ENCODE data around the gene KRT13. TPM values are rescaled to one million over a fixed set of nuclear protein-coding genes. Genes with fewer than 3 reads are reported as not detected.

KRT13 gene
- total RNA-seq, 2 donors from 2014 or later: not detected

DNA sequence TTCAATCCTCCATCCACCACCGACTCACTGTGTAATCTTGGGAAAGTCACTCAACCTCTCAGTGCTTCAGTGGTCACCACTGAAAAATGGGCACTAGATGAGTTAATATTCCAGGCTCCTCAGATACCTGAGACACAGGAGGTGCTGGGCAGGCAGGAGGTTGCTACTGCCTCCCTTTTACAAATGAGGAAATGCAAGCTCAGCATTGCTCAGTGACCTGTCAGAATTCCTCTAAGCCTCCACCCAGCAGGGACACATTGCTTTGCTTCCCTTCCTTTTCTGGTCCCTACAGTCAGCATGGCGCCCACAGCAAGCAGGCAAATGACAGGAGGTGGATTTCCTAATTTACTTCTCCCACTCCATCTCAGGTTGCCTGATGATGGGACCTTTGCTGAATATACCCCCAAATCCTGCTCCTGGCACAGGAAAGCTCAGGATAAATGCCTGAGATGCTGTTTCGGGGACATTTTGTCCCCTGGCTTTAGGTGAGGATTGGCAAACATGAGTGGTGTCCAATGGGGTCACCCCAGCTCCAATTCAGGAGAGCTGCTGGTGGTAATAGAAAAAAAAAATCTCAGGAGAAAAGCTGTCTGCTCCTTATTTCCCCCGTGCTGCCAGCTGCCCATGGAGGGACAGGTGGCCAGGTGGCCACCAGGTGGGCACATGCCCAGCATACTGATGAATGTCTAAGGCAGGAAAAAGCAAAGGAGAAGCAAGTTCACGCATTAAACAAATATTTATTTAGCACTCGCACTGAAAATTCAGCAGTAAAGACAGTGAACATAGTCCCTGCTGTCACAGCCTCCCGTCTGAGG, 5.0 kb upstream of the KRT13 start:
- H3K27ac ChIP-seq: no peak overlapping the region
- no peak for TF ChIP-seq POLR2A (IDR thresholded peaks at IDR 0.05)
- TF ChIP-seq, protein P1, sequence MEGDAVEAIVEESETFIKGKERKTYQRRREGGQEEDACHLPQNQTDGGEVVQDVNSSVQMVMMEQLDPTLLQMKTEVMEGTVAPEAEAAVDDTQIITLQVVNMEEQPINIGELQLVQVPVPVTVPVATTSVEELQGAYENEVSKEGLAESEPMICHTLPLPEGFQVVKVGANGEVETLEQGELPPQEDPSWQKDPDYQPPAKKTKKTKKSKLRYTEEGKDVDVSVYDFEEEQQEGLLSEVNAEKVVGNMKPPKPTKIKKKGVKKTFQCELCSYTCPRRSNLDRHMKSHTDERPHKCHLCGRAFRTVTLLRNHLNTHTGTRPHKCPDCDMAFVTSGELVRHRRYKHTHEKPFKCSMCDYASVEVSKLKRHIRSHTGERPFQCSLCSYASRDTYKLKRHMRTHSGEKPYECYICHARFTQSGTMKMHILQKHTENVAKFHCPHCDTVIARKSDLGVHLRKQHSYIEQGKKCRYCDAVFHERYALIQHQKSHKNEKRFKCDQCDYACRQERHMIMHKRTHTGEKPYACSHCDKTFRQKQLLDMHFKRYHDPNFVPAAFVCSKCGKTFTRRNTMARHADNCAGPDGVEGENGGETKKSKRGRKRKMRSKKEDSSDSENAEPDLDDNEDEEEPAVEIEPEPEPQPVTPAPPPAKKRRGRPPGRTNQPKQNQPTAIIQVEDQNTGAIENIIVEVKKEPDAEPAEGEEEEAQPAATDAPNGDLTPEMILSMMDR (IDR thresholded peaks at IDR 0.05): no peak
- H3K36me3 ChIP-seq (replicated peaks in 1 of 2; ENCODE audit: insufficient read depth in 1 of 2, low read depth in 2 of 2): no peaks in the 10 kb centered on the region
- WGBS, 2 donors: 53 to 56% methylated on average over 7 of the region's 7 CpGs
- H3K9me3 ChIP-seq: no peaks in the 10 kb centered on the region
- no peak for DNase-seq
- H3K4me1 ChIP-seq: no peaks in the 10 kb centered on the region
- no peak overlapping the region for H3K4me3 ChIP-seq
- no peak for ATAC-seq
- H3K27me3 ChIP-seq: no peaks in the 10 kb centered on the region
- intact Hi-C loops (cut with DNase I): no loop called here

DNA sequence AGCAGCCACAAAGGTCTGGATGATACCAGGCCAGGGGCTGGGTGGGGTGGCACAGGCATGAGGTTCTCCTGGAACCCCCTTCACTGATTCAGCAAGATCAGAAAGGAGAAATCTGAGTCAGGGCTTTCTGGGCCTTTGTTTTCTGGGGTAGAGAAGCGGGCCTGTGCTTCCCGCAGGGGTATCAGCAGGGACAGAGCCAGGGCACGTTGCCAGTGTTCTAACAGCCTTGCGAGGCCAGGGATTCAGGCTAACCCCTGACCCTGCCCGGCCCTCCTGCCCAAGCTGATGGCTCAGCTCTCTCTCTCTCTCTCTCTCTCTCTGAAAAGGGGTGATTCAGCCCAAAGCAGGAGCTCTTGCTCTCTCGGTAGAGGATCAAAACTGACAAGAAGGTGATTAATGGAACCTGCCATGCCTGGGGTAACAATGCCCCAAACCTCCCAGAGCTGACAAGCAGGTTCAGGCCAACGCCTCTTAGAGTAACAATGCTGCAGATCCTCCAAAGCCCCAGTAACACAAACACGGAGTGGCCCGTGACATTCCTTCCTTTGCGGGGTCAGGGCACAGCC, 2.0 kb upstream of the KRT13 start:
- TF ChIP-seq POLR2A (IDR thresholded peaks at IDR 0.05): no peak
- TF ChIP-seq, protein P1 (IDR thresholded peaks at IDR 0.05): no peak
- H3K36me3 ChIP-seq (replicated peaks in 1 of 2; ENCODE audit: insufficient read depth in 1 of 2, low read depth in 2 of 2): no peaks in the 10 kb centered on the region
- no peaks in the 10 kb centered on the region for H3K27me3 ChIP-seq
- no peaks in the 10 kb centered on the region for H3K4me1 ChIP-seq
- no peak for ATAC-seq
- H3K27ac ChIP-seq: no peak overlapping the region
- no peak overlapping the region for H3K4me3 ChIP-seq
- no peaks in the 10 kb centered on the region for H3K9me3 ChIP-seq
- DNase-seq: no peak
- intact Hi-C loops (cut with DNase I): no loop called here
- WGBS, 2 donors: 27 to 45% methylated on average over 6 to 10 of the region's 10 CpGs

DNA sequence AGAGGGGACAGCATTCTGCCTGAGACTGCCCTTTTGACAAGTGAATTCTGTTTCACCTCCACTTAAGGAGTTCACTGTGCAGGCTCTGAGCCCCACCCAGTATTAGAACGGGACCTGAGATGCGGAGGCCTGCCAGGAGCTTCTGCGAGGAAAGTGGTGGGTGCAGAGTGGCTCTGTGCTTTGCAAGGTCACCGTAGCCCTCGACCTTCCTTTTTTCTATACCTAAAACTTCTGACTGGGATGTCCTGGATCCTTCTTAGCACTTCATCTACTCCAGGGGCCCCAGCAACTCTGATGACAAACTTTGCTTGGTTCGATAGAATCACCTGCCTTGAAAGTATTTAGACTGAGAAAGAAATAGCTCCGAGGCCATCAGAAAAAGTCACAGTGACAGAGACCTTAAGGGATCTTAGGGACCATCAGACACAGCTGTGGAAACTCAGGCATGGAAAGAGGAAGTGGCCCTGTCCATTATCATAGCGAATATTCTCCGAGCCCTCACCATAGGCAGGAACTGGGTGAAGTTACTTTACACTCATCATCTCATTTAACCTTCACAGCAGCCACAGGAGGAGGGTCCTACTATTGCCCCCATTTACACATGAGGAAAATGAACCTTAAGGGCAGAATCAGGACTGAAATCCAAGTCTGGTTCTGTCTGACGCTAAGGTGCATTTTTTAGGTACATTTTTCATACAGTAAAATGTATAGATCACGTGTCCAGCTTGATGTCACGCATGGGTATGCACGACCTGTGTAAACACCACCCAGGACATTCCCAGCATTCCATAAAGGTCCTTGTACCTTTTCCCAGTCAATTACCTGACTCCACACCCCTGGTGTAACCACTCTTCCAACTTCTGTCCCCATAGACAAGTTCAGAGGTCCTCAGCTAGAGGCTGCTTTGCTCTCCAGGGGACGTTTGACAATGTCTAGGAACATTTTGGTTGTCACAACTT, 676 bp upstream of the KRT13 start:
- Histone ChIP-seq H3K4me3 (no peak overlapping the region), H3K27ac (no peak overlapping the region), H3K4me1 (no peaks in the 10 kb centered on the region), H3K36me3 (replicated peaks in 1 of 2; ENCODE audit: insufficient read depth in 1 of 2, low read depth in 2 of 2) (no peaks in the 10 kb centered on the region), H3K27me3 (no peaks in the 10 kb centered on the region), H3K9me3 (no peaks in the 10 kb centered on the region)
- ATAC-seq: no peak
- TF ChIP-seq, protein P1 (IDR thresholded peaks at IDR 0.05): no peak
- no peak for TF ChIP-seq POLR2A (IDR thresholded peaks at IDR 0.05)
- 57 to 60% methylated on average over 14 of the region's 14 CpGs for WGBS, 2 donors
- DNase-seq: no peak
- intact Hi-C loops (cut with DNase I): no loop called here

DNA sequence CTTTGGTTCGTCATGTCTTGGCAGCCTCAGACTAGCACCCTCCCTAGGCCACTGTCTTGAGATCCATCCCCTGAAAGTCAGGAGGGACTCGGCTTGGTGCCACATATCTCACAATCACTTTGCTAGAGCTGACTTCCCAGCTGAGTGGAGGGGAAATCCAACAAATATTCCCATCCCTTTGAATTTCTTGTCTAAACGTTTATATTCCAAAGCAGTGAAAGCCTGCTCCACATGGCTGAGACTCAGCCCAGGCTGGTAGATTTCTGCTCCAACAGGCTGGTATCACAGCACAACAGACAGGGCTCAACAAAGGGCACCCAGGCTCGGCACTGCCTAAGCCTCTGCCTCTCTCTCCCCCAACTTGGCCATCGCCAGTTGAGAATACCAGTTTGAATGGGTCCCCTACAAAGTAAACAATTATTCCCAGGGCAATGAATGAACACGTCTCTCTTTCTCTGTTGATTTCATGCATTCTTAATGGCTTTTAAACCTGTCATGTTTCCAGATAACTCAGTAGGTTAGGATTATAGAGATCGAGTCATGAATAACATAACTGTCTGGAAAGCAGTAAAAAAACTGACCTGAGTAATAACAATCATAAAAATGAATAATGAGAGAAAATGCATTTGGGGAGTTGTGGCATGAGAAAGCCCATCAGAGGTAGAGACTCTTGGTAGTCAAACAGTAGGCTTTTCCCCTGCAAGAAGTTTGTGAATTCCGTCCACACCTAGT, 1.0 kb downstream of the KRT13 start:
- H3K27ac ChIP-seq: no peak overlapping the region
- no peaks in the 10 kb centered on the region for H3K36me3 ChIP-seq (replicated peaks in 1 of 2; ENCODE audit: insufficient read depth in 1 of 2, low read depth in 2 of 2)
- no peaks in the 10 kb centered on the region for H3K4me1 ChIP-seq
- ATAC-seq: no peak
- H3K27me3 ChIP-seq: no peaks in the 10 kb centered on the region
- no peak overlapping the region for H3K4me3 ChIP-seq
- 42 to 46% methylated on average over 8 of the region's 8 CpGs for WGBS, 2 donors
- TF ChIP-seq POLR2A (IDR thresholded peaks at IDR 0.05): no peak
- TF ChIP-seq, protein P1 (IDR thresholded peaks at IDR 0.05): no peak
- intact Hi-C loops (cut with DNase I): no loop called here
- no peak for DNase-seq
- H3K9me3 ChIP-seq: no peaks in the 10 kb centered on the region

Measured in body of pancreas (tissue), 4 donors.